Activated naive CD4-positive, alpha-beta T cell treated with anti-CD3 and anti-CD28 coated beads for 36 hours (primary cell): ENCODE data around the gene MKNK1. TPM values are rescaled to one million over a fixed set of nuclear protein-coding genes. Genes with fewer than 3 reads are reported as not detected.
"Not testable (repeated sequence)": the region's sequence is repeated elsewhere in the genome, so short reads cannot be mapped to it uniquely, and the experiment has no call there.

Experiments
- CTCF ChIA-PET: fragments of 350-600 bp; sonication (Branson Sonifier 250); formaldehyde crosslinking; loops from one replicate; lab custom pipeline; 2021; ENCODE audit warnings: antibody characterized with exemption; lab: Charles Lee
- DNase-seq: peaks from one replicate; pipeline ENCODE4 v3.0.0-alpha.2; 2020
- H3K27ac Mint-ChIP-seq: one replicate; pipeline ENCODE4 v1.8.0; 2021; ENCODE audit warnings: mild to moderate bottlenecking, mixed read lengths
- H3K27me3 Mint-ChIP-seq: one replicate; pipeline ENCODE4 v1.8.0; 2021; ENCODE audit warnings: low read depth, mixed read lengths
- H3K36me3 Mint-ChIP-seq: one replicate; pipeline ENCODE4 v1.8.0; 2021; ENCODE audit warnings: low read depth, mixed read lengths
- H3K4me1 Mint-ChIP-seq: one replicate; pipeline ENCODE4 v1.8.0; 2021; ENCODE audit warnings: low read depth, mixed read lengths
- H3K4me3 Mint-ChIP-seq: one replicate; pipeline ENCODE4 v1.8.0; 2021; ENCODE audit warnings: mild to moderate bottlenecking, moderate library complexity, mixed read lengths
- H3K9me3 Mint-ChIP-seq: one replicate; pipeline ENCODE4 v1.8.0; 2021; ENCODE audit warnings: mixed read lengths
- intact Hi-C: fragments of 100-400 bp; cut with micrococcal nuclease; formaldehyde crosslinking; loops from one replicate; pipeline ENCODE4 v1.15.1; 2023
- total RNA-seq, 2 experiments: library from RNA; stranded (reverse); gene quantifications; one replicate each; pipeline ENCODE4 v1.2.3, GENCODE V29; 2021

Gene MKNK1
- total RNA-seq, result 10 to 100 TPM; 18.5 to 21.2 TPM

GRCh38 chr1:46603858-46604549 lies at the start of gene MKNK1:
TSS of gene MKNK1 (minus strand) at chr1:46604268. CDS start at chr1:46583327, 20,941 bp downstream.
- CTCF ChIA-PET, result interaction anchor here (0.9 to 1.8 kb wide), 7 partner anchors 11 to 121 kb away, joined by 3 to 8 read pairs (median 4); no protein-coding TSS in a partner anchor
- peak; percentile 98 for DNase-seq
- peaks cover 2% of the 10 kb centered on the region for H3K36me3 Mint-ChIP-seq
- H3K9me3 Mint-ChIP-seq, result no peaks in the 10 kb centered on the region
- H3K4me1 Mint-ChIP-seq, result peaks cover 49% of the 10 kb centered on the region
- H3K4me3 Mint-ChIP-seq, result peak within 1 kb of the TSS; percentile 92
- H3K27me3 Mint-ChIP-seq, result no peaks in the 10 kb centered on the region
- intact Hi-C loops, result loop anchor here (1.0 kb wide), 3 partner anchors 12 to 115 kb away; partner anchors contain the start of genes ATPAF1, EFCAB14 and MOB3C
- H3K27ac Mint-ChIP-seq, result peak within 1 kb of the TSS; percentile 87

DNA sequence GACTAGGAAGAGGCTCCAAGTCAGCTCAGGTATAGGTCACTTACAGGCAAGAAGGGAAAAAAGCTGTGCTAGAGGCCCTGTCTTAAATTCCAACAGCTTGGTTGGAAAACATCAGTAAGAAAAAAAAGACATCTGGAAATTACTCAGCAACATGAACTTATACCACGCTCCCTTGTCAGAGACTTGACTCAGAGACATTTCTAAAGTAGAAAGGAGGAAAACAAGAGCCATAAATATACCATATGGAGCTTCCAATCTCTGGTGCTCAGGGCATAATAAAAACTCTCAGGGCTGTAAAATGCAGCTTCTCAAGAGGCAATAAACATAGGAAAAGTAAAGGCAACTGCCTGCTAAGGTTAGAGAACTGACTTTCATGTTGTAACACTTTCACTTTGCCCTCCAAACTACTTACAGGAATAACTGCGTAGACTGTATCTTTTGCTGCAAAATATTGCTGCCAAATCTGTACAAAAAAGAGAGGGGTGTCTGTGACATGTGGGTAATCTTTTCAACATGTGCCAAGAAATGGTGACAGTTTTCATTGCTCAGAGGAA lies 49.4 kb upstream of the MKNK1 start:
- DNase-seq, result no peak
- Mint-ChIP-seq H3K27ac (peak overlapping the region; percentile 6), H3K27me3 (no peaks in the 10 kb centered on the region), H3K4me1 (peaks cover 9% of the 10 kb centered on the region), H3K9me3 (peaks cover 3% of the 10 kb centered on the region), H3K4me3 (no peak overlapping the region), H3K36me3 (peaks cover 48% of the 10 kb centered on the region)
- intact Hi-C loops, result no loop called here
- CTCF ChIA-PET, result interaction anchor here (0.6 to 0.8 kb wide), 2 partner anchors 14 to 60 kb away, joined by 3 read pairs; no protein-coding TSS in a partner anchor

- Mint-ChIP-seq H3K4me1 (peaks cover 5% of the 10 kb centered on the region), H3K36me3 (peaks cover 45% of the 10 kb centered on the region), H3K27ac (no peak overlapping the region), H3K9me3 (peaks cover 3% of the 10 kb centered on the region), H3K27me3 (no peaks in the 10 kb centered on the region), H3K4me3 (no peak overlapping the region)
- no peak for DNase-seq
- intact Hi-C loops, result no loop called here
- CTCF ChIA-PET, result no interaction called here
Measured at GRCh38 chr1:46652321-46653100, 48.4 kb upstream of the MKNK1 start.

- Mint-ChIP-seq H3K36me3 (peaks cover 55% of the 10 kb centered on the region), H3K4me1 (peaks cover 13% of the 10 kb centered on the region)
- H3K27ac Mint-ChIP-seq, DNase-seq, H3K9me3 Mint-ChIP-seq, intact Hi-C loops, H3K27me3 Mint-ChIP-seq, H3K4me3 Mint-ChIP-seq, CTCF ChIA-PET: not testable (repeated sequence)
Measured at GRCh38 chr1:46651152-46651551, 47.1 kb upstream of the MKNK1 start.

DNA sequence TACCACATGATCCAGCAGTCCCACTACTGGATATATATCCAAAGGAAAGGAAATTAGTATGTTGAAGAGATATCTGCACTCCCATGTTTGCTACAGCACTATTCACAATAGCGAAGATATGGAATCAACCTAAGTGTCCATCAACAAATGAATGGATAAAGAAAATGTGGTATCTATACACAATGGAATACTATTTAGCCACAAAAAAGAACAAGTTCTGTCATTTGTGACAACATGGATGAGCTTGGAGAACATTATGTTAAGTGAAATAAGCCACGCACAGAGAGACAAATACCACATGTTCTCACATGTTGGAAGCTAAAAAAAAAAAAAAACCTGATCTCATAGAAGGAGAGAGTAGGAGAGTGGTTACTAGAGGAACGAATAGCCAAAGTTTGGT lies 46.4 kb upstream of the MKNK1 start:
- peaks cover 3% of the 10 kb centered on the region for H3K9me3 Mint-ChIP-seq
- intact Hi-C loops, result no loop called here
- H3K4me3 Mint-ChIP-seq, result no peak overlapping the region
- no peak for DNase-seq
- H3K4me1 Mint-ChIP-seq, result peaks cover 13% of the 10 kb centered on the region
- no peaks in the 10 kb centered on the region for H3K27me3 Mint-ChIP-seq
- CTCF ChIA-PET, result no interaction called here
- peaks cover 49% of the 10 kb centered on the region for H3K36me3 Mint-ChIP-seq
- no peak overlapping the region for H3K27ac Mint-ChIP-seq

DNA sequence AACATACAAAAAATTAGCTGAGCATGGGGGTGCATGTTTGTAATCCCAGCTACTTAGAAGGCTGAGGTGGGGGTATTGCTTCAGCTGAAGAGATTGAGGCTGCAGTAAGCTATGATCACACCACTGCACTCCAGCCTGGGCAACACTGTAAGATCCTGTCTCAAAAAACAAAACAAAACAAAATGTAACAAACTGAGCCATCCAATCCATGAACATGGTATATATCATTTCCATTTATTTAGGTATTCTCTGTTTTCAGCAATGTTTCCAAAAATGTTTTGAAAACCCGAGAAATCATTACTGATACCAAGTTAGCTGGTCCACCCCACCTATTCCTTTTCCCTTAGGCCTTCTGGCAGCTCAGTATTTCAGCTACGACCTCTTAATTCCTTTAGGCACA lies 45.7 kb upstream of the MKNK1 start:
- intact Hi-C loops, result no loop called here
- no peak overlapping the region for H3K4me3 Mint-ChIP-seq
- peaks cover 13% of the 10 kb centered on the region for H3K4me1 Mint-ChIP-seq
- peaks cover 2% of the 10 kb centered on the region for H3K9me3 Mint-ChIP-seq
- H3K36me3 Mint-ChIP-seq, result peaks cover 45% of the 10 kb centered on the region
- H3K27me3 Mint-ChIP-seq, result no peaks in the 10 kb centered on the region
- CTCF ChIA-PET, result no interaction called here
- no peak overlapping the region for H3K27ac Mint-ChIP-seq
- no peak for DNase-seq

- intact Hi-C loops, result no loop called here
- Mint-ChIP-seq H3K36me3 (peaks cover 39% of the 10 kb centered on the region), H3K27ac (no peak overlapping the region), H3K4me1 (peaks cover 8% of the 10 kb centered on the region), H3K4me3 (no peak overlapping the region), H3K27me3 (no peaks in the 10 kb centered on the region), H3K9me3 (peaks cover 2% of the 10 kb centered on the region)
- no peak for DNase-seq
- CTCF ChIA-PET, result no interaction called here
Measured at GRCh38 chr1:46647611-46648010, 43.5 kb upstream of the MKNK1 start.

- Mint-ChIP-seq H3K9me3 (peaks cover 2% of the 10 kb centered on the region), H3K27me3 (no peaks in the 10 kb centered on the region), H3K27ac (no peak overlapping the region), H3K4me1 (peaks cover 8% of the 10 kb centered on the region), H3K4me3 (no peak overlapping the region), H3K36me3 (peaks cover 35% of the 10 kb centered on the region)
- CTCF ChIA-PET, result no interaction called here
- DNase-seq, result no peak
- intact Hi-C loops, result no loop called here
Measured at GRCh38 chr1:46646844-46647243, 42.8 kb upstream of the MKNK1 start.

DNA sequence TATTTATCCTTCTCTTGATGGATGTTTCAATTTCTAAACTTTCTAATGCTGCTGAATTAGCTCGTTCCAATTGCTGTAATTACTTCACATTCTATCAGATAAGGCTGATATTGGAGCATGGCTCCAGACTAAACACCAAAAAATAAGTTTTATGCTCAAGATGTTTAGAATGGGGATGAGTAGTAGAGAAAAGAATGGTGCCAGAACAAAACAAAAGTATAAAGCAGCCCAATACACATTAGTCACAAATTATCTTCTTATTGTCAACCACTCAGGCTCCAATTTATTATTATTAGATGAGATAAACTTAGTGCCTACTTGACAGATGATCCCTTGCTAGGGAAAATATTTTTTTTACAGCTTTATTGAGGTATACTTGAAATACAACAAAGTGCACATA lies 42.3 kb upstream of the MKNK1 start:
- Mint-ChIP-seq H3K9me3 (peaks cover 2% of the 10 kb centered on the region), H3K4me3 (no peak overlapping the region), H3K4me1 (peaks cover 8% of the 10 kb centered on the region), H3K36me3 (peaks cover 35% of the 10 kb centered on the region), H3K27me3 (no peaks in the 10 kb centered on the region), H3K27ac (no peak overlapping the region)
- CTCF ChIA-PET, result no interaction called here
- DNase-seq, result no peak
- intact Hi-C loops, result no loop called here

- Mint-ChIP-seq H3K4me1 (peaks cover 8% of the 10 kb centered on the region), H3K27ac (no peak overlapping the region), H3K27me3 (no peaks in the 10 kb centered on the region), H3K9me3 (peaks cover 2% of the 10 kb centered on the region), H3K4me3 (no peak overlapping the region), H3K36me3 (peaks cover 35% of the 10 kb centered on the region)
- CTCF ChIA-PET, result no interaction called here
- intact Hi-C loops, result no loop called here
- no peak for DNase-seq
Measured at GRCh38 chr1:46645815-46646214, 41.7 kb upstream of the MKNK1 start.

DNA sequence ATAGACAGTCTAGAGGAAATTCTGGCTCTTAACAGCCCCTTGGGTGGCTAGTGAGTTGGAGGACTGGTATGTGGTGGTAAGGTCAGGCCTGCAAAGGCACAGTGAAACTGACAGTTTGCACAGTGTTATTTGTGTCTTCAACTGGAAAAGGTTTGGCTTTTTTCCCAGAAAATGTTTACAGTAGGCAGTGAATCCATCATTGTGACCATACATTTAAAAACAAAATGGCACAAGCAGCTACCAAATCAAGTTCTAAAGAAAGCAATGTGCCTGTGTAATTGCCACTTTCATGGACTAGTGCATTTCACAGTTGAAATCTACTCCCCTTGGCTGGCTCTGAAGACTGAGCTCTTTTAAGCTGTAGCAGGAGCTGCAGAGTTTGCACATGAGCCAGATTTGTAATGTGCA lies 39.3 kb upstream of the MKNK1 start:
- H3K9me3 Mint-ChIP-seq, result no peaks in the 10 kb centered on the region
- H3K36me3 Mint-ChIP-seq, result peaks cover 15% of the 10 kb centered on the region
- intact Hi-C loops, result no loop called here
- H3K27ac Mint-ChIP-seq, result no peak overlapping the region
- CTCF ChIA-PET, result no interaction called here
- no peak for DNase-seq
- H3K27me3 Mint-ChIP-seq, result no peaks in the 10 kb centered on the region
- peaks cover 8% of the 10 kb centered on the region for H3K4me1 Mint-ChIP-seq
- H3K4me3 Mint-ChIP-seq, result no peak overlapping the region

- CTCF ChIA-PET, result no interaction called here
- DNase-seq, result no peak
- Mint-ChIP-seq H3K27ac (no peak overlapping the region), H3K4me3 (no peak overlapping the region), H3K27me3 (no peaks in the 10 kb centered on the region), H3K9me3 (no peaks in the 10 kb centered on the region), H3K4me1 (peaks cover 6% of the 10 kb centered on the region), H3K36me3 (peaks cover 11% of the 10 kb centered on the region)
- intact Hi-C loops, result no loop called here
Measured at GRCh38 chr1:46642115-46642680, 38.1 kb upstream of the MKNK1 start.
